ENCODE measurements around the gene LRSAM1.

LRSAM1 gene

GRCh38 chr9:127534250-127534906 lies 83.1 kb downstream of the LRSAM1 start:
- no peak for DNase-seq (ENCODE audit: low read depth in 2 of 2)

- DNase-seq (ENCODE audit: low read depth in 2 of 2): no peak
Observed at GRCh38 chr9:127534931-127535330, 83.6 kb downstream of the LRSAM1 start.

- DNase-seq (ENCODE audit: low read depth in 2 of 2): no peak
Observed at GRCh38 chr9:127535396-127535795, 84.1 kb downstream of the LRSAM1 start.

- no peak for DNase-seq (ENCODE audit: low read depth in 2 of 2)
Observed at GRCh38 chr9:127535834-127536233, 84.5 kb downstream of the LRSAM1 start.

GRCh38 chr9:127536499-127536898 lies 85.2 kb downstream of the LRSAM1 start:
- no peak for DNase-seq (ENCODE audit: low read depth in 2 of 2)

- no peak for DNase-seq (ENCODE audit: low read depth in 2 of 2)
Observed at GRCh38 chr9:127537014-127537413, 85.7 kb downstream of the LRSAM1 start.

- no peak for DNase-seq (ENCODE audit: low read depth in 2 of 2)
Observed at GRCh38 chr9:127537792-127538191, 86.5 kb downstream of the LRSAM1 start.

GRCh38 chr9:127538849-127539258 lies 87.5 kb downstream of the LRSAM1 start:
- no peak for DNase-seq (ENCODE audit: low read depth in 2 of 2)

- no peak for DNase-seq (ENCODE audit: low read depth in 2 of 2)
Observed at GRCh38 chr9:127539259-127539981, 88.1 kb downstream of the LRSAM1 start.

GRCh38 chr9:127539982-127540663 lies 88.8 kb downstream of the LRSAM1 start:
- DNase-seq (ENCODE audit: low read depth in 2 of 2): no peak

GRCh38 chr9:127540664-127541041 lies 89.3 kb downstream of the LRSAM1 start:
- no peak for DNase-seq (ENCODE audit: low read depth in 2 of 2)

GRCh38 chr9:127541176-127541575 lies 89.9 kb downstream of the LRSAM1 start:
- DNase-seq (ENCODE audit: low read depth in 2 of 2): no peak

- no peak for DNase-seq (ENCODE audit: low read depth in 2 of 2)
Observed at GRCh38 chr9:127541865-127542264, 90.6 kb downstream of the LRSAM1 start.

GRCh38 chr9:127543221-127543620 lies 91.9 kb downstream of the LRSAM1 start:
- DNase-seq (ENCODE audit: low read depth in 2 of 2): no peak

GRCh38 chr9:127543973-127544533 lies 92.7 kb downstream of the LRSAM1 start:
- no peak for DNase-seq (ENCODE audit: low read depth in 2 of 2)

GRCh38 chr9:127545196-127546124 lies 94.2 kb downstream of the LRSAM1 start:
- DNase-seq (ENCODE audit: low read depth in 2 of 2): no peak

GRCh38 chr9:127546125-127546832 lies 95.0 kb downstream of the LRSAM1 start:
- DNase-seq (ENCODE audit: low read depth in 2 of 2): no peak

GRCh38 chr9:127548352-127548881 lies 97.1 kb downstream of the LRSAM1 start:
- no peak for DNase-seq (ENCODE audit: low read depth in 2 of 2)

- DNase-seq (ENCODE audit: low read depth in 2 of 2): no peak
Observed at GRCh38 chr9:127549218-127549617, 97.9 kb downstream of the LRSAM1 start.

- DNase-seq (ENCODE audit: low read depth in 2 of 2): no peak
Observed at GRCh38 chr9:127549751-127550150, 98.4 kb downstream of the LRSAM1 start.

- no peak for DNase-seq (ENCODE audit: low read depth in 2 of 2)
Observed at GRCh38 chr9:127550282-127550681, 99.0 kb downstream of the LRSAM1 start.
